ENCODE data around the gene POLR2J. TPM values are rescaled to one million over a fixed set of nuclear protein-coding genes. Genes with fewer than 3 reads are reported as not detected.
"Not testable (repeated sequence)": the region's sequence is repeated elsewhere in the genome, so short reads cannot be mapped to it uniquely, and the experiment has no call there.

The POLR2J gene
- total RNA-seq (10 to 100 TPM; 35.8 to 39.7 TPM), total RNA-seq (9.2 to 34.5 (median 15.8) reads per million in 172 experiments)
- 56.0 TPM for polyA plus RNA-seq (2013, experiment 1 of 2)
- polyA plus RNA-seq (2013, experiment 2 of 2), result 52.0 TPM

DNA sequence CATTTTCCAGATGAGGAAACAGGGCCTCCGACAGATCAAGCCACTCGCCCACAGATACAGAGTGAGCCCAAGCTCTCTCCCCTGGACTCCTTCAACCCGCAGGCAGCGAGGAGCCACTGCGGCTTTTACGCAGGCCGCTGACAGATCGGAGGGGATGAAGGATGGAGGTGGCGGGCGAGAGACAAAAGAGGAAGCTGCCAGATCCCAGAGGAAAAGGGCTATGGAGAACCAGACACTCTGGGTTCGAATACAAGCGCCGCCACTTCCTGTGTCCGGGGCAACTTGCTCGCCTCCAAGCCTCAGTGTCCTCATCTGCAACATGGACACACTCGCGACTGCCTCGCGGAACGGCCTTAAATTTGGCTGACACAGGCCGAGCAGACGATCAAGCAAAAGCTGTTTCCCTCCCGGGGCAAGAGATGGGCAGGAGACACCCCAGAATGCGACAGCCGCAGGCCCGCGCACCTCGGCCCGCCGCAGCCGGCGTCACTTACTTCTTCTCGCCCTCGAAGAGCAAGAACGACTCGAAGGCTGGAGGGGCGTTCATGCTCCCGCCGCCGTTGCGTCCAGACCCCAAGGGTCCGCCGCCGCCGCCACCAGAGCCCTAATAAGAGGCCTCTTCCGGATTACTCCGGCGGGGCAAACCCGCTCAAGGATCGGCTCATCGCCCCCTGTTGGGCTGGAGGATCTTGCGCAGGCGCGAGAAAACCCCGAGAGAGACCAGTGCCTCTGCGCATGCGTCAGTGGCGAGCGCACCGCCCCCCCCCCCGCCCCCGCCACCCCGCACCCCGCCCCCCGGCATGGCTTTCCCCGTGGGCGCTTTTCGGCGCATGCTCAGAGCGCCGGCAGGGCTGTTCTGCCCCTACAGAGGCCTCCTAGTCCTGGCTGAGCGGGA, at the start of gene POLR2J:
Gene POLR2J (minus strand): TSS at position 609 of the 895 bp plus-strand sequence. CDS start 62 bp downstream, at position 547.
- H3K4me1 ChIP-seq (ENCODE audit: insufficient read depth, low read length); H3K36me3 ChIP-seq (ENCODE audit: insufficient read depth, low read length); H3K9me3 ChIP-seq (ENCODE audit: control insufficient read depth in 1 of 2, insufficient read depth in 1 of 2, low read length in 2 of 2); H3K9me3 Mint-ChIP-seq; H3K27me3 ChIP-seq (ENCODE audit: control insufficient read depth in 1 of 2, insufficient read depth in 2 of 2, low read length in 2 of 2); intact Hi-C loops (cut with DNase I, micrococcal nuclease); H3K27ac ChIP-seq (ENCODE audit: low read depth in 1 of 2, low read length in 2 of 2); POLR2A ChIA-PET; H3K4me1 Mint-ChIP-seq (ENCODE audit: low read depth); H3K27me3 Mint-ChIP-seq; CTCF ChIA-PET; H3K36me3 Mint-ChIP-seq (ENCODE audit: low read depth): not testable (repeated sequence)
- Mint-ChIP-seq H3K4me3 (peak within 1 kb of the TSS; percentile 92), H3K27ac (peak within 1 kb of the TSS; percentile 90)
- DNase-seq (peak; percentile 81 to 98 (median 88)), ATAC-seq (ENCODE audit: poor library complexity) (peak; percentile 89)
- H3K4me3 ChIP-seq (ENCODE audit: low read length), result peak within 1 kb of the TSS; percentile 49
- peak; percentile 58 for TF ChIP-seq CTCF (IDR thresholded peaks at IDR 0.05)

DNA sequence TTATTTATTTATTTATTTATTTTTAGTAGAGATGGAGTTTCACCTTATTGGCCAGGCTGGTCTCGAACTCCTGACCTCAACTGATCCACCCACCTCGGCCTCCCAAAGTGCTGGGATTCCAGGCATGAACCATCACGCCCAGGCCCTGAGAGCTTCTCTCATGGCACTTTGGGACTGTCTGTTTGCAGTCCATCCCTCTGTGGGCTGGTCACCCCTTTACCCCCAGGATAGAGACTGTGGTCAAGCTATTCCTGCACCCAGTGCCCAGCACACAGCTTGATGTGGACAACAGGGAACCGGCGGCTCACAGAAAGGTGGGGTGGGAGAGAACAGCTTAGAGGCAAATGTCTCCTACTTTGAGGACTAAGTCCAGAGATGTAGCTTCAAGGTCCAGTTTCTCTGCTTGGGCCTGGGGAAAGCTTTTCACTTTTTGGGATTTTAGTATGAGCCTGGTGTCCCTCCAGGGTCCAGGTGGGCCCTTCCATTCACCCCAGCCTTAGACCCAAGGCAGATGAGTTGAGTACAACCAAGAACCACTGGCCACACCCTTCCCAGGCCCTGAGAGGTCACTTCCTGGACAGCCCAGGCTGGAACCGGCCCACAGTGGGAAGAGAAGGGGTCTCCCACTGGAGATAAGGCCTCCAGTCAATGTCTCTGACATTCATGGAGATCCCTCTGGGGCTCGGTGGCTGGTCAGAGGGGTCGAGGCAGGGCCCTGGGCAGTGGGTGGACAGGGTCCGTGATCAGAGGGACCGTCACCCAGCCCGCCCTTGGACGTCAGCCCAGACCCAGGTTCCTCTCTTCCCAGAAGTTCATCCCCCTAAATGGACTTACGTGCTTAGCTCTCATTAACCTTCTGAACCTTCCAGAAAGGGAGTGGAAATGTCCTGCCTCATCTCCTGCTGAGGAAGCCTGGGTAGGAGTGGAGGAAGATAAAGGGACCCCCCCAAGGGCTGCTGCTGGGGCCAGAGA, 49.4 kb upstream of the POLR2J start:
- not testable (repeated sequence) for H3K36me3 Mint-ChIP-seq (ENCODE audit: low read depth)

DNA sequence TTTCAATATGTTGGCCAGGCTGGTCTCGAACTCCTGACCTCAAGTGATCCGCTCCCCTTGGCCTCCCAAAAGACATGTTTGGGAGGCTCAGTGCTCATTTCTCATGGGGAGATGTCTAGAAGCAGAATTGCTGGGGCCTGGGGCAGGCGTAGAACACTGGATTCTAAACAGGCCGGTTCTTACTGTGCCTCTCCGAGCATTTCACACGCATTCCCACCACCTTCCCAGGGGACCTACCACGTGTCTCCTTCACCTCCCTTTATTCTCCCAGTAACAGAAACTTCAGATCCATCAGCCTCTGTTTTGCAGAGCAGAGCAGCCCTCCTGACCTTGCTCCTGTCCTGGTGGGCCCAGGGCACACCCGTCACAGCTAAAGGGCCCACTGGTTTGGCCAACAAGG, 48.5 kb upstream of the POLR2J start:
- CTCF ChIA-PET; H3K4me1 ChIP-seq (ENCODE audit: insufficient read depth, low read length); DNase-seq; H3K4me1 Mint-ChIP-seq (ENCODE audit: low read depth); POLR2A ChIA-PET; H3K4me3 ChIP-seq (ENCODE audit: low read length); H3K27ac ChIP-seq (ENCODE audit: low read depth in 1 of 2, low read length in 2 of 2); H3K27me3 ChIP-seq (ENCODE audit: control insufficient read depth in 1 of 2, insufficient read depth in 2 of 2, low read length in 2 of 2); H3K27ac Mint-ChIP-seq; H3K36me3 Mint-ChIP-seq (ENCODE audit: low read depth); H3K4me3 Mint-ChIP-seq; H3K27me3 Mint-ChIP-seq; H3K36me3 ChIP-seq (ENCODE audit: insufficient read depth, low read length); intact Hi-C loops (cut with DNase I, micrococcal nuclease); H3K9me3 ChIP-seq (ENCODE audit: control insufficient read depth in 1 of 2, insufficient read depth in 1 of 2, low read length in 2 of 2); H3K9me3 Mint-ChIP-seq; ATAC-seq (ENCODE audit: poor library complexity): not testable (repeated sequence)

More for the DNA sequence above, 49.4 kb upstream of the POLR2J start:
- H3K4me3 Mint-ChIP-seq; H3K4me1 Mint-ChIP-seq (ENCODE audit: low read depth); CTCF ChIA-PET; H3K36me3 ChIP-seq (ENCODE audit: insufficient read depth, low read length); H3K9me3 ChIP-seq (ENCODE audit: control insufficient read depth in 1 of 2, insufficient read depth in 1 of 2, low read length in 2 of 2); H3K9me3 Mint-ChIP-seq; H3K27ac Mint-ChIP-seq; H3K27ac ChIP-seq (ENCODE audit: low read depth in 1 of 2, low read length in 2 of 2); POLR2A ChIA-PET; ATAC-seq (ENCODE audit: poor library complexity); DNase-seq; H3K4me1 ChIP-seq (ENCODE audit: insufficient read depth, low read length); intact Hi-C loops (cut with DNase I, micrococcal nuclease); H3K27me3 Mint-ChIP-seq; H3K4me3 ChIP-seq (ENCODE audit: low read length); H3K27me3 ChIP-seq (ENCODE audit: control insufficient read depth in 1 of 2, insufficient read depth in 2 of 2, low read length in 2 of 2): not testable (repeated sequence)

- ATAC-seq (ENCODE audit: poor library complexity); H3K9me3 Mint-ChIP-seq; H3K9me3 ChIP-seq (ENCODE audit: control insufficient read depth in 1 of 2, insufficient read depth in 1 of 2, low read length in 2 of 2); CTCF ChIA-PET; POLR2A ChIA-PET; intact Hi-C loops (cut with DNase I, micrococcal nuclease); H3K27me3 Mint-ChIP-seq; H3K4me3 Mint-ChIP-seq; H3K4me1 ChIP-seq (ENCODE audit: insufficient read depth, low read length); H3K27ac ChIP-seq (ENCODE audit: low read depth in 1 of 2, low read length in 2 of 2); H3K4me3 ChIP-seq (ENCODE audit: low read length); H3K27ac Mint-ChIP-seq; H3K36me3 ChIP-seq (ENCODE audit: insufficient read depth, low read length); H3K36me3 Mint-ChIP-seq (ENCODE audit: low read depth); H3K4me1 Mint-ChIP-seq (ENCODE audit: low read depth); H3K27me3 ChIP-seq (ENCODE audit: control insufficient read depth in 1 of 2, insufficient read depth in 2 of 2, low read length in 2 of 2): not testable (repeated sequence)
- DNase-seq, result peak in 1 of 14 experiments; percentile 1
Measured at GRCh38 chr7:102524803-102525202, 46.1 kb upstream of the POLR2J start.

GRCh38 chr7:102520797-102521196, 42.1 kb upstream of the POLR2J start:
- H3K4me3 ChIP-seq (ENCODE audit: low read length); H3K27me3 Mint-ChIP-seq; ATAC-seq (ENCODE audit: poor library complexity); CTCF ChIA-PET; H3K27me3 ChIP-seq (ENCODE audit: control insufficient read depth in 1 of 2, insufficient read depth in 2 of 2, low read length in 2 of 2); intact Hi-C loops (cut with DNase I, micrococcal nuclease); H3K4me3 Mint-ChIP-seq; H3K36me3 Mint-ChIP-seq (ENCODE audit: low read depth); POLR2A ChIA-PET; H3K4me1 ChIP-seq (ENCODE audit: insufficient read depth, low read length); H3K27ac Mint-ChIP-seq; H3K27ac ChIP-seq (ENCODE audit: low read depth in 1 of 2, low read length in 2 of 2); H3K9me3 ChIP-seq (ENCODE audit: control insufficient read depth in 1 of 2, insufficient read depth in 1 of 2, low read length in 2 of 2); H3K4me1 Mint-ChIP-seq (ENCODE audit: low read depth); DNase-seq; H3K9me3 Mint-ChIP-seq; H3K36me3 ChIP-seq (ENCODE audit: insufficient read depth, low read length): not testable (repeated sequence)

GRCh38 chr7:102517550-102518147, 38.9 kb upstream of the POLR2J start, which contains the start of gene RASA4B:
Gene RASA4B (minus strand): TSS chr7:102517777. CDS start chr7:102517710, 67 bp downstream.
- H3K4me3 Mint-ChIP-seq; intact Hi-C loops (cut with DNase I, micrococcal nuclease); H3K4me1 Mint-ChIP-seq (ENCODE audit: low read depth); H3K9me3 ChIP-seq (ENCODE audit: control insufficient read depth in 1 of 2, insufficient read depth in 1 of 2, low read length in 2 of 2); H3K27me3 ChIP-seq (ENCODE audit: control insufficient read depth in 1 of 2, insufficient read depth in 2 of 2, low read length in 2 of 2); H3K27ac ChIP-seq (ENCODE audit: low read depth in 1 of 2, low read length in 2 of 2); H3K9me3 Mint-ChIP-seq; H3K27me3 Mint-ChIP-seq; POLR2A ChIA-PET; H3K27ac Mint-ChIP-seq; H3K36me3 Mint-ChIP-seq (ENCODE audit: low read depth); CTCF ChIA-PET; H3K36me3 ChIP-seq (ENCODE audit: insufficient read depth, low read length); H3K4me1 ChIP-seq (ENCODE audit: insufficient read depth, low read length): not testable (repeated sequence)
- peak; percentile 100 for ATAC-seq (ENCODE audit: poor library complexity)
- DNase-seq, result peak in 6 of 14 experiments; percentile 3 to 59 (median 29)
- peak within 1 kb of the TSS; percentile 16 for H3K4me3 ChIP-seq (ENCODE audit: low read length)
